ENCODE measurements around the gene STAT6. TPM values are rescaled to one million over a fixed set of nuclear protein-coding genes. Genes with fewer than 3 reads are reported as not detected.
A peak's percentile ranks its signal among the peaks of the same experiment; 100 is the strongest.

STAT6 gene
- total RNA-seq, 1 experiment from 2014 or later = 122 TPM

DNA sequence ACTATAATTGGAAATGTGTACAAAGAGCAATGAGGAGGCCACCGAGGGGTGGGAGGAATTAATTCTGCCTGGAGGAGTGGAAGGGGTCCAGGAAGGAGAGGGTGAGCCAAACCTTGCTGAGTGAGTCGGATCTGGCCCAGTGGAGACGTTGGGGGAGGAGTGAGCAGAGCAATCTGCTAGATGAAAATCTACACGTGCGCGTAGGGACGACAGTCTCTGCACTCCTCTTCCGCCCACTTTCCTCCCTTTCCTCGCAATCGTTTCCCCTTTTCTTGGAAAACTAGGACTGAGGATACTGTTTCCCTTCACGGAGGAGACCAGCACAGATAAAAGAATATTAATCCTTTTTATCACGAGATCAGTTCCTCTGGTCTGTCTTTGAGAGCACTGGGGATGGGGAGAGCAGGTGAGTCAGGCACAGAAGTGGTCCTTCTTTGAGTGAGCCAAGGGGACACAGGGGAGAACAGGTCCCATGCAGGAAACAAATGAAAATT lies 25.1 kb downstream of the STAT6 start:
- H3K36me3 ChIP-seq (ENCODE audit: low read depth) = no peaks in the 10 kb centered on the region
- H3K9me3 ChIP-seq (ENCODE audit: insufficient read depth, low read depth) = no peaks in the 10 kb centered on the region
- H3K4me1 ChIP-seq (replicated peaks; ENCODE audit: insufficient read depth) = peaks cover 5% of the 10 kb centered on the region; the same call in 1 of the 2 replicates
- POLR2A ChIA-PET (ENCODE audit: unreplicated experiment) = interaction anchor here (0.9 to 1.0 kb wide), 2 partner anchors 26 to 42 kb away, joined by 5 read pairs; partner anchors contain the start of gene LRP1
- TF ChIP-seq CTCF (conservative IDR thresholded peaks at IDR 0.05) (no peak), EZH2 (IDR thresholded peaks at IDR 0.05; ENCODE audit: low read depth) (no peak)
- no peak overlapping the region for H3K27ac ChIP-seq
- intact Hi-C loops (cut with micrococcal nuclease; ENCODE audit: unreplicated experiment) = loop anchor here (5.0 kb wide), 1 partner anchor 449 kb away; no protein-coding TSS in a partner anchor
- H3K4me3 ChIP-seq = peak overlapping the region; percentile 94; the same call in 1 of the 2 replicates
- CTCF ChIA-PET = no interaction called here
- BruUV-seq (replicated peaks) = no TSS peak
- H4K20me1 ChIP-seq (ENCODE audit: insufficient read depth) = no peaks in the 10 kb centered on the region
- H2AFZ ChIP-seq = peak overlapping the region; percentile 92; the same call in 1 of the 2 replicates
- peaks cover 22% of the 10 kb centered on the region; the same call in 1 of the 2 replicates for H3F3A ChIP-seq (ENCODE audit: insufficient read depth, low read depth)
- no peak for DNase-seq
- no peaks in the 10 kb centered on the region for H3K27me3 ChIP-seq (ENCODE audit: insufficient read depth, low read depth)
- H3K9me2 ChIP-seq (ENCODE audit: insufficient read depth) = no peaks in the 10 kb centered on the region
- peak overlapping the region; percentile 96 for H3K4me2 ChIP-seq
- H3K79me2 ChIP-seq (ENCODE audit: low read depth) = no peaks in the 10 kb centered on the region

DNA sequence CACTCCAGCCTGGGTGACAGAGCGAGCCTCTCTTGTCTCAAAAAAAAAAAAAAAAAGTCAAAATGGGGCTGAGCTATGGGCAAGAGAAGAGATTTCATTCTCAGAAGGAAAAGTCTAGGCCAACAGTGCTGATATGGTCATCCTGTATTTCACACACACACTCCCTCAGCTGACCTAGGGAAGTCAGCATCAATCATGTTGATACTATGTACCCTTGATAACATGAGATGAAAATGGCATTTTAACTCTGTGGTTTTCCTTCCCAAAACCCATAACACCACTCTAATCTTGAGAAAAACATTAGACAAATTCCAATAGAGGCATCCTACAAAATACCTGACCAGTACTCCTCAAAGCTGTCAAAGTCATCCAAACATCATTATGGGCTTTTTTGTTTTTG lies 30.3 kb downstream of the STAT6 start:
- POLR2A ChIA-PET (ENCODE audit: unreplicated experiment) = interaction anchor here (0.7 kb wide), 1 partner anchor 22 kb away, joined by 4 read pairs; no protein-coding TSS in a partner anchor
- H3K27ac ChIP-seq = no peak overlapping the region
- no peak overlapping the region for H3K4me2 ChIP-seq
- peaks cover 16% of the 10 kb centered on the region for H3K4me1 ChIP-seq (replicated peaks; ENCODE audit: insufficient read depth)
- peaks cover 18% of the 10 kb centered on the region for H3K79me2 ChIP-seq (ENCODE audit: low read depth)
- H3F3A ChIP-seq (ENCODE audit: insufficient read depth, low read depth) = peaks cover 7% of the 10 kb centered on the region; the same call in 1 of the 2 replicates
- H3K9me3 ChIP-seq (ENCODE audit: insufficient read depth, low read depth) = no peaks in the 10 kb centered on the region
- H3K4me3 ChIP-seq = no peak overlapping the region
- CTCF ChIA-PET = no interaction called here
- intact Hi-C loops (cut with micrococcal nuclease; ENCODE audit: unreplicated experiment) = no loop called here
- no peaks in the 10 kb centered on the region for H3K9me2 ChIP-seq (ENCODE audit: insufficient read depth)
- H3K27me3 ChIP-seq (ENCODE audit: insufficient read depth, low read depth) = no peaks in the 10 kb centered on the region
- no TSS peak for BruUV-seq (replicated peaks)
- no peak for DNase-seq
- no peaks in the 10 kb centered on the region for H3K36me3 ChIP-seq (ENCODE audit: low read depth)
- TF ChIP-seq EZH2 (IDR thresholded peaks at IDR 0.05; ENCODE audit: low read depth) (no peak), CTCF (conservative IDR thresholded peaks at IDR 0.05) (no peak)
- H4K20me1 ChIP-seq (ENCODE audit: insufficient read depth) = no peaks in the 10 kb centered on the region
- H2AFZ ChIP-seq = no peak overlapping the region

- ChIA-PET CTCF (interaction anchor here (0.7 to 2.6 kb wide), 5 partner anchors 13 to 134 kb away, joined by 3 to 23 read pairs (median 3); partner anchors contain the start of gene STAT6), POLR2A (ENCODE audit: unreplicated experiment) (interaction anchor here (0.6 kb wide), 1 partner anchor 10 kb away, joined by 6 read pairs; no protein-coding TSS in a partner anchor)
- H3K4me1 ChIP-seq (replicated peaks; ENCODE audit: insufficient read depth) = peaks cover 13% of the 10 kb centered on the region
- H3K4me3 ChIP-seq = peak overlapping the region; percentile 53; the same call in 1 of the 2 replicates
- H3K27ac ChIP-seq = peak overlapping the region; percentile 59; the same call in 1 of the 2 replicates
- H3K9me2 ChIP-seq (ENCODE audit: insufficient read depth) = no peaks in the 10 kb centered on the region
- peaks cover 18% of the 10 kb centered on the region for H3K79me2 ChIP-seq (ENCODE audit: low read depth)
- no peak for DNase-seq
- H3K4me2 ChIP-seq = peak overlapping the region; percentile 74
- H3K36me3 ChIP-seq (ENCODE audit: low read depth) = no peaks in the 10 kb centered on the region
- TF ChIP-seq EZH2 (IDR thresholded peaks at IDR 0.05; ENCODE audit: low read depth) (no peak), CTCF (conservative IDR thresholded peaks at IDR 0.05) (no peak)
- no peaks in the 10 kb centered on the region for H3K27me3 ChIP-seq (ENCODE audit: insufficient read depth, low read depth)
- no peaks in the 10 kb centered on the region for H3K9me3 ChIP-seq (ENCODE audit: insufficient read depth, low read depth)
- peak overlapping the region; percentile 74; the same call in 1 of the 2 replicates for H2AFZ ChIP-seq
- no peaks in the 10 kb centered on the region for H4K20me1 ChIP-seq (ENCODE audit: insufficient read depth)
- intact Hi-C loops (cut with micrococcal nuclease; ENCODE audit: unreplicated experiment) = loop anchor here (1.0 to 2.0 kb wide), 2 partner anchors 7 to 33 kb away; no protein-coding TSS in a partner anchor
- BruUV-seq (replicated peaks) = no TSS peak
- peaks cover 6% of the 10 kb centered on the region; the same call in 1 of the 2 replicates for H3F3A ChIP-seq (ENCODE audit: insufficient read depth, low read depth)
These were observed 31.3 kb downstream of the STAT6 start for GRCh38 chr12:57079821-57080220.
